HUES6 (cell line): ENCODE measurements around the gene NTPCR.
"Not testable (repeated sequence)": the region's sequence is repeated elsewhere in the genome, so short reads cannot be mapped to it uniquely, and the experiment has no call there.

Experiments
- H3K27ac ChIP-seq: 2 replicates; pipeline ENCODE4 v1.7.0; 2013; ENCODE audit warnings: low read depth, mild to moderate bottlenecking, low read length, inconsistent platforms
- H3K27me3 ChIP-seq: 2 replicates; pipeline ENCODE4 v1.6.1; 2013; ENCODE audit warnings: low read length; ENCODE audit not compliant: control insufficient read depth, insufficient read depth
- H3K36me3 ChIP-seq: 2 replicates; pipeline ENCODE4 v1.6.1; 2013; ENCODE audit warnings: low read length; ENCODE audit not compliant: control insufficient read depth, insufficient read depth
- H3K4me1 ChIP-seq: 2 replicates; pipeline ENCODE4 v1.6.1; 2013; ENCODE audit warnings: low read length; ENCODE audit not compliant: control insufficient read depth, insufficient read depth
- H3K4me3 ChIP-seq: 2 replicates; pipeline ENCODE4 v1.5.1; 2013; ENCODE audit warnings: low read depth, low read length
- H3K9ac ChIP-seq: one replicate; pipeline ENCODE4 v1.6.1; 2013; ENCODE audit warnings: mild to moderate bottlenecking, low read length
- H3K9me3 ChIP-seq: 2 replicates; pipeline ENCODE4 v1.6.1; 2013; ENCODE audit warnings: low read depth, low read length; ENCODE audit not compliant: control insufficient read depth, insufficient read depth

Gene NTPCR

DNA sequence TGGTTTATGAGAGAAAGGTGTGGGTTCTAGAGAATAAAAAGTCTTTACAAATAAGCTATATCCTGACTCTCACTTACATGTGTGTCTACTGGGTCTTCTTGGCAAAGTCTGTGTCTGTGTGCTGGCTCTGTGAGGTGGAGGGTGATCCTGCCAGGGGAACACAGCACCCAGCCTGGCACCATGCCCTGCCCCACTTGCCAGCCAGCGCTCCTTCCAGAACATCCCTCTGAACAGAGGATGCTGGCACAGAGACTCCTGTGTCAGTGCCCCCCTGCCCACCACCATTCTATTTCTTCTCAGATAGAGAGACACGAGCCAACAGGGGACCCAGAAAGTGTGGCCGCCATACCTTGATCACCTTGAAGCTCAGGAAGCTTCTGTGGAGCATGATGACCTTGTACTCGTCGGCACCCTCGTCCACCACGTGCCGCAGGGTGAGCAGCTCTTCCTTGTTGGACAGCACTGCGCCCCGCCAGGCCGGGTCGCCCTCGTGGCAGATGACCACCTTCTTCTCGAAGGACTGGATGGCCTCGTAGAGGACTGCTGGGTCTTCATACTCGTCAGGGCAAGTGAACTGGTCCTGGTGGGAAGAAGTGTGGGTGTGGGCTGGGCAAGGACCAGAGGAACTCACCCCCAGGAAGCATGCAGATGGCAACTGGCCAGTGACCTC lies 49.7 kb downstream of the NTPCR start:
- Histone ChIP-seq H3K27me3 (no peaks in the 10 kb centered on the region), H3K27ac (no peak overlapping the region), H3K9ac (no peak overlapping the region), H3K4me3 (no peak overlapping the region), H3K9me3 (peaks cover 7% of the 10 kb centered on the region; the same call in 1 of the 2 replicates), H3K36me3 (peaks cover 51% of the 10 kb centered on the region), H3K4me1 (no peaks in the 10 kb centered on the region)

DNA sequence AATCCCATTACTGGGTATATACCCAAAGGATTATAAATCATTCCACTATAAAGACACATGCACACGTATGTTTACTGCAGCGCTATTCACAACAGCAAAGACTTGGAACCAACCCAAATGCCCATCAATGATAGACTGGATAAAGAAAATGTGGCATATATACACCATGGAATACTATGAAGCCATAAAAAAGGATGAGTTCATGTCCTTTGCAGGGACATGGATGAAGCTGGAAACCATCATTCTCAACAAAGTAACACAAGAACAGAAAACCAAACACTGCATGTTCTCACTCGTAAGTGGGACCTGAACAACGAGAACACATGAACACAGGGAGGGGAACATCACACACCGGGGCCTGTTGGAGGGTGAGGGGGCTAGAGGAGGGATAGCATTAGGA lies 53.2 kb downstream of the NTPCR start:
- H3K4me1 ChIP-seq = not testable (repeated sequence)

DNA sequence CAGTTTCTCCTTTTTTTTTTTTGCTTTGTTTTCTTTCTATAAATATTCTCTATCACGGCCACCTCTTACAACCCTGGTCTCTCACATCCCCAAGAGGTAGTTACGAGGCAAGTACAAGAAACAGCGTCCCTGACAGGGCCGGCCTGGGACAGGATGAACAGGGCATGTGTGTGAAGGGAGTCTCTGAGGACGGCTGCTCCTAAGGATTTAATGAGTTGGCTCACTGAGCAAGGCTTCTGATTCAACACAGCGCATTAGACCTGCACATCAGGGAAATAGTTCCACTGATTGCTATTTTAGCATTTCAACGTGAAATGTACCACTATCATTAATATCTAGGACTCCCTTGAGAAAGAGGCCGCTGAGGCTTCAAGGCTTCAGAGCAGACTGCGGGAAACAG lies 54.0 kb downstream of the NTPCR start:
- H3K4me1 ChIP-seq = no peaks in the 10 kb centered on the region; the same call in 1 of the 2 replicates
- no peak overlapping the region for H3K27ac ChIP-seq
- peaks cover 30% of the 10 kb centered on the region for H3K36me3 ChIP-seq
- H3K4me3 ChIP-seq = no peak overlapping the region
- H3K9me3 ChIP-seq = no peaks in the 10 kb centered on the region
- no peak overlapping the region for H3K9ac ChIP-seq
- no peaks in the 10 kb centered on the region for H3K27me3 ChIP-seq

More for the DNA sequence above, 53.2 kb downstream of the NTPCR start:
- H3K9ac ChIP-seq, H3K27ac ChIP-seq, H3K27me3 ChIP-seq, H3K9me3 ChIP-seq, H3K4me3 ChIP-seq: not testable (repeated sequence)
- peaks cover 31% of the 10 kb centered on the region for H3K36me3 ChIP-seq

DNA sequence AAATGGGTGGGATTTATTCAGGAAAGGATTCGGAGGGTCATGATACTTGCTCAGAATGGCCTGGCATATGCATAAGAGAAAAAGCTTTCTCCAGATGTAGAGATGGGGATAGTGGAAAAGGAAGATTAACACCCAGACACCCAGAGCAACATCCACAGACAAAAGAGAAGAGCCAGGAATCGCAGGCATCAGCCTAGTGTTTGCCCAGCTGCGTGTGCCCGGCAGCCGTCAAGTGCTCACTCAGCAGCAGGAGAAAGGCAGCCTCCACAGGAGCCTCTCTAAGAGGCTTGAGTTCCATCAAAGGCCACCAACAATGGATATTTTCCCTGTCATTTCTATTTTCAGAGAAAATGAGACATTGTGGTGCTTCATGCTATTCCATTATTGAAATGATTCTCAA lies 54.7 kb downstream of the NTPCR start:
- H3K27ac ChIP-seq = no peak overlapping the region
- H3K36me3 ChIP-seq = peaks cover 24% of the 10 kb centered on the region
- no peaks in the 10 kb centered on the region; the same call in 1 of the 2 replicates for H3K4me1 ChIP-seq
- no peaks in the 10 kb centered on the region for H3K27me3 ChIP-seq
- no peak overlapping the region for H3K4me3 ChIP-seq
- H3K9ac ChIP-seq = no peak overlapping the region
- H3K9me3 ChIP-seq = no peaks in the 10 kb centered on the region

DNA sequence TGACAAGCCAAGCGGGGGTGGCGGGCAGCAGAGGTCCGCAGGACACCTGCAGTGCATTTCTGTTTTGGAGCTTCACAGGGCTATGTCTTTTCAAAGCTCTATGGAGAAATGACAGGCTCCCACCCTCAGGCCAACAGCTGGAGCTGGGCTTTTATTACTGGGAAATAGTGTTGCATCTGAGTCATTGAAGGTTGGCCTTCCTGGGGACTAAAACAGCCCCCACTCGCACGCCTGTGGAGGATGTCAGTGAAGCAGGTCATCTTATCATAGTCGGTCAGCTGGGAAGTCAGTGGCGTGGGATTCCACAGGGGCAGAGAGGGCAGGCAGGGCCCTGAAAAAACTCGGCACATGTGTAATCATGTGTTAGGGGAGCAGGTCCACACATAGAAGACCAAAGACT lies 55.3 kb downstream of the NTPCR start:
- Histone ChIP-seq H3K4me1 (no peaks in the 10 kb centered on the region; the same call in 1 of the 2 replicates), H3K9me3 (no peaks in the 10 kb centered on the region), H3K27me3 (no peaks in the 10 kb centered on the region), H3K9ac (no peak overlapping the region), H3K27ac (no peak overlapping the region), H3K36me3 (peaks cover 19% of the 10 kb centered on the region), H3K4me3 (no peak overlapping the region)

DNA sequence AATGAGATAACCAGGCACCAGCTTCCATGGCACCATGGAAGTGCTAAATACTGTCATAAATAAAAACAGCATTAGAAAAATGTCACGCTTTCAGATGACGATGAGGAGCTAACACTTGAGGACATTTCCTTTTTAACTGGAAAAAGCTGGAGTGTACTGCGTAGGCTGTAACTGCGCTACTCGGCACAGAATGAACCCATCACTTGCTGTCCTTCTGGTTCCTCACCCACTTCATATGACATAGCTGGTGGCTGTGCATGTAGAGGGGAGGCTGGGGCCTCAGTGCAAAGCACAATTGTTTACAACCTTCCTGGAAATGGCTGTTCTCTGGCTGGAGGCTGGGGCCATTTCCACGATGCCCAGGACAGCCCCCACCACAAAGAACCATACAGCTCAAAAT lies 55.7 kb downstream of the NTPCR start:
- Histone ChIP-seq H3K27me3 (no peaks in the 10 kb centered on the region), H3K9ac (no peak overlapping the region), H3K27ac (no peak overlapping the region), H3K9me3 (no peaks in the 10 kb centered on the region), H3K4me1 (no peaks in the 10 kb centered on the region; the same call in 1 of the 2 replicates), H3K36me3 (peaks cover 17% of the 10 kb centered on the region), H3K4me3 (no peak overlapping the region)

DNA sequence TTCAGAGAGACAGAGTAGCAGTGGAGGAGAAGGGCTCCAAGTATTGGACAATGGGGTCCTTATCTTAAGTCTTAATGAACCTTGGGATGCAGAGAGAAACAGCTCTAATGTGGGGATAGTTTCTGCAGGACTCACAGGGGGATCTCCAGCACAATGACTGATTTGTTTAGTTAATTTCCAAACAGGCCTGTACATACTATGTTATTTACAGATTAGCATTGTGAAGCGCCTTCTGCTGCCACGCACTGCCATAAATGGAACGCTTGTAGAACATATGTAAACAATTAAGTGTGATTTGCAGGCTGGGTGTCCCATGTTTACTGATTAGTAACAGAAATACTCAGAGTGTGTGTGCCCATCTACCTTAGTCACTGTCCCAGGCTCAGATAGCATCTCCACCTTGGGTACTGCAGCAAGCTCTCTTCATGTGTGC lies 56.1 kb downstream of the NTPCR start:
- Histone ChIP-seq H3K9me3 (no peaks in the 10 kb centered on the region), H3K4me3 (no peak overlapping the region), H3K36me3 (peaks cover 16% of the 10 kb centered on the region), H3K4me1 (no peaks in the 10 kb centered on the region; the same call in 1 of the 2 replicates), H3K9ac (no peak overlapping the region), H3K27me3 (no peaks in the 10 kb centered on the region), H3K27ac (no peak overlapping the region)

DNA sequence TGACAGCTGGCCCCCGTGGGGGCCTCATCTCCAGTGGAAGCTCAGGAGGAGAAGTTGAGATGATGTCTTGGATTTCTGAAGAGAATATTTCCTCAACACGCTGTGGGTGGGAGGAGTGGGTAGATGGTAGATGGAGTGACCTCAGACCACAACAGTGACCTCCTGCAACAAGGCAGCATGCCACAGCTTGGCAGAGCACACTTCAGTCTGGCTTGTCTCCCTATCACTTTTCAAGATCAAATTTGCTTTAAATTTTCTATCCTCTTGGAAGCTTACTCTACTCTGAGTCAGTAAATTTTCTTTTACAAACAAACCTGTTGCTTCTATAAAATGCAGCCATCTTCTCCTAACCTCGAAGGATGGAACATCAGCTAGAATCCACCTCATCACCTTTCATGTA lies 59.7 kb downstream of the NTPCR start:
- Histone ChIP-seq H3K36me3 (peaks cover 43% of the 10 kb centered on the region), H3K4me3 (no peak overlapping the region), H3K27ac (no peak overlapping the region), H3K9me3 (no peaks in the 10 kb centered on the region), H3K27me3 (no peaks in the 10 kb centered on the region), H3K4me1 (no peaks in the 10 kb centered on the region; the same call in 1 of the 2 replicates), H3K9ac (no peak overlapping the region)

DNA sequence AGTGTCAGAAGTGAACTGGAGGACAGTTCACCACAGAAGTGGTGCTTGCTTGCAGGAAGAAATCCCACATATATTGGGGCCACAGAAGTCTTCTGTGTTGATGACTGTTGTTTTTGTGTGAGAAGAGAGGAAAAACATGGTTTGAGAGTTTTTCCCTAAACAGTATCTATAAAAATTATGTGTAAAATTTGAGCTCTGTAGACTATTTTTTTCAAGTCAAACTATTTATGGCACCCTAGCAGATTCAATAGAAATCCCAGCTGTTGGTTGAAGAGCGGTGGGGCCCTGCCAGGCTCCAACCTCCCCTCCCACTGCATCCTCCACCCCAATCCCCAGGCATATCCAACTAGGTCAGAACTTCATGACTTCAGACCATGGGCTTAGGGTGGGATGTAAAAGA lies 61.6 kb downstream of the NTPCR start:
- H3K36me3 ChIP-seq = peaks cover 42% of the 10 kb centered on the region
- no peak overlapping the region for H3K27ac ChIP-seq
- no peaks in the 10 kb centered on the region for H3K9me3 ChIP-seq
- no peak overlapping the region for H3K9ac ChIP-seq
- H3K4me3 ChIP-seq = no peak overlapping the region
- H3K27me3 ChIP-seq = no peaks in the 10 kb centered on the region
- no peaks in the 10 kb centered on the region for H3K4me1 ChIP-seq

DNA sequence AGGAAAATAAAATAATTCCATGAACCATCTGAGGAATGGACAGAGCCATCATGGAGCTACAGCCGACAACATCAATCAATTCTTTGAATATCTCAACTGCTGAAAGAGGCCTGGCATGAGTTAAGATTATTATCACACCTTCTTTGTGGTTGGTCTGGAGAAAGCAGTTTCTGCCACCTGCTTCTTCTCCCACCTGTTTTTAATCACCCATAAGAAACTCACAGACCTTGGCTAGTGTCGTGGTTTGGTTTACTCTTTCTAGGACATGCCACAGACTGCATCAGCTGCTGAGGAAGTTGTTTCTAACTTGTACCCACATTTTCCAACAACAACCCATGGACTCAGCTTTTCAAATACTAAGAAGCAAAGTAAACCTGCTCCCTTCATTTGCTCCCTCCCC lies 65.6 kb downstream of the NTPCR start:
- Histone ChIP-seq H3K27me3 (no peaks in the 10 kb centered on the region), H3K9me3 (no peaks in the 10 kb centered on the region), H3K36me3 (peaks cover 40% of the 10 kb centered on the region), H3K4me3 (no peak overlapping the region), H3K9ac (no peak overlapping the region), H3K27ac (no peak overlapping the region), H3K4me1 (peaks cover 12% of the 10 kb centered on the region; the same call in 1 of the 2 replicates)

DNA sequence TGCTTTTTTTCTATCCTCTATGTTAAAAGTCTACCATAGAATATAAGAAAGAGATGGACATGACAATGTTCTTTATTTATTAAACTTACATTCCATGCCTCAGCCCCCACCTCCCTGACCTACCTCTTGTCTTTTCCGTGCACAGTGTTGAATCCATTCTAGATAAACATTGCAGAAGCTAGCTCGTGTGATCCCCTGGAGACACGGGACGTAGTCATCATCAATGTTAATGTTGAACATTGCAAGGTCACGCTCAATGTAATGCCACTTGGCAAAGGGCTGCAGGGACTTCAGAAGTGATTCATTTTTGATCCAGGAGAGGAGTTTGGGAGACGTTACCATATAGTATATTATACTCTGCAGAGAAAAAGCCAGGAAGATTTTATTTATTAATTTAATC lies 66.4 kb downstream of the NTPCR start:
- H3K27me3 ChIP-seq = no peaks in the 10 kb centered on the region
- no peaks in the 10 kb centered on the region for H3K9me3 ChIP-seq
- H3K36me3 ChIP-seq = peaks cover 39% of the 10 kb centered on the region
- no peak overlapping the region for H3K4me3 ChIP-seq
- peaks cover 18% of the 10 kb centered on the region; the same call in 1 of the 2 replicates for H3K4me1 ChIP-seq
- H3K27ac ChIP-seq = no peak overlapping the region
- no peak overlapping the region for H3K9ac ChIP-seq
